ENCODE measurements around the gene POLG. TPM values are rescaled to one million over a fixed set of nuclear protein-coding genes. Genes with fewer than 3 reads are reported as not detected.
"Not testable (repeated sequence)": the region's sequence is repeated elsewhere in the genome, so short reads cannot be mapped to it uniquely, and the experiment has no call there.

POLG gene
- total and polyA plus RNA-seq, 2 donors (not counting 1 experiment from before 2014, with no cell fraction given) = 81.1 to 144 TPM

GRCh38 chr15:89278307-89278706 is 56.3 kb downstream of the POLG start:
- ATAC-seq (ENCODE audit: low read depth) = no peak
- no peak overlapping the region for H3K27ac ChIP-seq (ENCODE audit: low read length in 2 of 2)
- no peak for DNase-seq
- H4K20me1 ChIP-seq (ENCODE audit: control insufficient read depth, insufficient read depth, low read length, poor library complexity, severe bottlenecking) = no peaks in the 10 kb centered on the region
- Mint-ChIP-seq H3K4me1 (no peaks in the 10 kb centered on the region), H3K27ac (no peak overlapping the region), H3K9me3 (ENCODE audit: insufficient read depth) (no peaks in the 10 kb centered on the region), H3K4me3 (no peak overlapping the region), H3K27me3 (no peaks in the 10 kb centered on the region)
- ChIA-PET POLR2A (no interaction called here), CTCF (no interaction called here)
- H3K27me3 ChIP-seq (replicated peaks in 1 of 4; ENCODE audit: control extremely low read depth in 1 of 4, control insufficient read depth in 3 of 4, insufficient read depth in 4 of 4, low read length in 3 of 4) = no peaks in the 10 kb centered on the region
- TF ChIP-seq EZH2 (IDR thresholded peaks at IDR 0.05; ENCODE audit: borderline replicate concordance, insufficient read depth, low read depth, low read length, poor library complexity, severe bottlenecking) (no peak), CTCF (IDR thresholded peaks at IDR 0.05) (no peak)
- intact Hi-C loops (cut with micrococcal nuclease) = no loop called here
- H3K9ac ChIP-seq (ENCODE audit: low read length) = no peak overlapping the region
- no peaks in the 10 kb centered on the region for H3K79me2 ChIP-seq (ENCODE audit: control insufficient read depth, insufficient read depth, low read length)
- peaks cover 0 to 3% of the 10 kb centered on the region in 2 experiments for H3K36me3 ChIP-seq (replicated peaks in 1 of 2; ENCODE audit: control extremely low read depth in 1 of 2, control insufficient read depth in 1 of 2, extremely low read depth in 1 of 2, insufficient read depth in 2 of 2, low read length in 1 of 2)
- no CpG with 5 or more reads among the region's 1 CpG for WGBS (ENCODE audit: insufficient coverage)
- H3K4me3 ChIP-seq (ENCODE audit: control extremely low read depth in 1 of 5, extremely low read depth in 1 of 5, insufficient read depth in 1 of 5, low read depth in 2 of 5, low read length in 4 of 5) = no peak overlapping the region
- no peak overlapping the region for H2AFZ ChIP-seq (ENCODE audit: insufficient read depth, low read depth, low read length, poor library complexity, severe bottlenecking)
- no peaks in the 10 kb centered on the region for H3K4me1 ChIP-seq (ENCODE audit: control insufficient read depth in 2 of 2, insufficient read depth in 2 of 2, low read length in 2 of 2)
- no peak overlapping the region for H3K4me2 ChIP-seq (replicated peaks; ENCODE audit: low read depth, low read length, poor library complexity, severe bottlenecking)
- H3K9me3 ChIP-seq (ENCODE audit: control extremely low read depth in 1 of 3, control insufficient read depth in 2 of 3, insufficient read depth in 1 of 3, low read length in 2 of 3) = no peaks in the 10 kb centered on the region

- H3K4me3 Mint-ChIP-seq; H4K20me1 ChIP-seq (ENCODE audit: control insufficient read depth, insufficient read depth, low read length, poor library complexity, severe bottlenecking); POLR2A ChIA-PET; H3K27me3 ChIP-seq (replicated peaks in 1 of 4; ENCODE audit: control extremely low read depth in 1 of 4, control insufficient read depth in 3 of 4, insufficient read depth in 4 of 4, low read length in 3 of 4); H3K4me1 Mint-ChIP-seq; H3K27ac Mint-ChIP-seq; intact Hi-C loops (cut with micrococcal nuclease); H3K4me1 ChIP-seq (ENCODE audit: control insufficient read depth in 2 of 2, insufficient read depth in 2 of 2, low read length in 2 of 2); H3K27ac ChIP-seq (ENCODE audit: low read length in 2 of 2); H3K4me2 ChIP-seq (replicated peaks; ENCODE audit: low read depth, low read length, poor library complexity, severe bottlenecking); H3K36me3 ChIP-seq (replicated peaks in 1 of 2; ENCODE audit: control extremely low read depth in 1 of 2, control insufficient read depth in 1 of 2, extremely low read depth in 1 of 2, insufficient read depth in 2 of 2, low read length in 1 of 2); H3K79me2 ChIP-seq (ENCODE audit: control insufficient read depth, insufficient read depth, low read length); H3K27me3 Mint-ChIP-seq; DNase-seq; CTCF ChIA-PET; H3K9me3 ChIP-seq (ENCODE audit: control extremely low read depth in 1 of 3, control insufficient read depth in 2 of 3, insufficient read depth in 1 of 3, low read length in 2 of 3); H3K9ac ChIP-seq (ENCODE audit: low read length); H3K9me3 Mint-ChIP-seq (ENCODE audit: insufficient read depth); ATAC-seq (ENCODE audit: low read depth); H3K4me3 ChIP-seq (ENCODE audit: control extremely low read depth in 1 of 5, extremely low read depth in 1 of 5, insufficient read depth in 1 of 5, low read depth in 2 of 5, low read length in 4 of 5); H2AFZ ChIP-seq (ENCODE audit: insufficient read depth, low read depth, low read length, poor library complexity, severe bottlenecking): not testable (repeated sequence)
- WGBS (ENCODE audit: insufficient coverage) = no CpG with 5 or more reads among the region's 4 CpGs
Measured at GRCh38 chr15:89277281-89277680, 57.3 kb downstream of the POLG start.

Small RNAs within 50 kb of the gene (small RNA-seq; reads per million reads assigned to genes)
- gene MIR6766 (ENCODE audit: insufficient read length, low read depth, low replicate concordance) = not detected

Other genes starting within 250 kb of the POLG start
- gene ABHD2, start 246.4 kb downstream of the POLG start, total RNA-seq = 40.9 and 45.8 TPM in 2 replicates
- gene ABHD2, start 246.4 kb downstream of the POLG start, polyA plus RNA-seq = 4.3 and 7.1 TPM in 2 replicates
- not detected in 2 replicates for gene RLBP1, start 113.2 kb downstream of the POLG start, total RNA-seq
- not detected in 2 replicates for gene RLBP1, start 113.2 kb downstream of the POLG start, polyA plus RNA-seq
- 14.2 and 15.8 TPM in 2 replicates for gene FANCI, start 90.8 kb downstream of the POLG start, total RNA-seq
- gene FANCI, start 90.8 kb downstream of the POLG start, polyA plus RNA-seq = 2.7 TPM in 2 replicates
- gene RHCG, start 161.8 kb upstream of the POLG start, total RNA-seq = not detected in 2 replicates
- gene RHCG, start 161.8 kb upstream of the POLG start, polyA plus RNA-seq = not detected in 2 replicates
- 0.05 TPM in 1 of 2 replicates, not detected in the other for gene TICRR, start 240.6 kb upstream of the POLG start, total RNA-seq
- gene TICRR, start 240.6 kb upstream of the POLG start, polyA plus RNA-seq = 0.07 and 0.13 TPM in 2 replicates

Data from B cell (primary cell).